ENCODE measurements around the gene SLC6A3.

The SLC6A3 gene

GRCh38 chr5:1442222-1443145, 2.8 kb downstream of the SLC6A3 start:
- H3K4me3 ChIP-seq (ENCODE audit: control insufficient read depth, low read depth, low read length): no peak overlapping the region
- no peak for TF ChIP-seq CTCF (IDR thresholded peaks at IDR 0.05; ENCODE audit: control insufficient read depth, insufficient read depth, low read depth, low read length, missing control alignments)
- DNase-seq (ENCODE audit: low read depth): no peak

GRCh38 chr5:1441166-1441865, 3.9 kb downstream of the SLC6A3 start:
- DNase-seq (ENCODE audit: low read depth): no peak
- no peak for TF ChIP-seq CTCF (IDR thresholded peaks at IDR 0.05; ENCODE audit: control insufficient read depth, insufficient read depth, low read depth, low read length, missing control alignments)

GRCh38 chr5:1440098-1440493, 5.1 kb downstream of the SLC6A3 start:
- no peak for TF ChIP-seq CTCF (IDR thresholded peaks at IDR 0.05; ENCODE audit: control insufficient read depth, insufficient read depth, low read depth, low read length, missing control alignments)
- no peak overlapping the region for H3K4me3 ChIP-seq (ENCODE audit: control insufficient read depth, low read depth, low read length)
- no peak for DNase-seq (ENCODE audit: low read depth)

More at GRCh38 chr5:1441166-1441865, 3.9 kb downstream of the SLC6A3 start:
- H3K4me3 ChIP-seq (ENCODE audit: control insufficient read depth, low read depth, low read length): no peak overlapping the region

GRCh38 chr5:1439388-1440097, 5.7 kb downstream of the SLC6A3 start:
- TF ChIP-seq CTCF (IDR thresholded peaks at IDR 0.05; ENCODE audit: control insufficient read depth, insufficient read depth, low read depth, low read length, missing control alignments): no peak
- no peak overlapping the region for H3K4me3 ChIP-seq (ENCODE audit: control insufficient read depth, low read depth, low read length)
- DNase-seq (ENCODE audit: low read depth): no peak

GRCh38 chr5:1438871-1439270, 6.4 kb downstream of the SLC6A3 start:
- no peak for DNase-seq (ENCODE audit: low read depth)
- TF ChIP-seq CTCF (IDR thresholded peaks at IDR 0.05; ENCODE audit: control insufficient read depth, insufficient read depth, low read depth, low read length, missing control alignments): no peak
- no peak overlapping the region for H3K4me3 ChIP-seq (ENCODE audit: control insufficient read depth, low read depth, low read length)

GRCh38 chr5:1437876-1438559, 7.2 kb downstream of the SLC6A3 start:
- no peak overlapping the region for H3K4me3 ChIP-seq (ENCODE audit: control insufficient read depth, low read depth, low read length)
- DNase-seq (ENCODE audit: low read depth): no peak
- no peak for TF ChIP-seq CTCF (IDR thresholded peaks at IDR 0.05; ENCODE audit: control insufficient read depth, insufficient read depth, low read depth, low read length, missing control alignments)

Measured in AG09309 (cell line).